Measurements from ENCODE around the gene LMF1. TPM values are rescaled to one million over a fixed set of nuclear protein-coding genes. Genes with fewer than 3 reads are reported as not detected.

LMF1 gene
- total RNA-seq, 2 donors from 2014 or later: 26.9 to 33.2 TPM

GRCh38 chr16:978403-978802 is 7.6 kb upstream of the LMF1 start:
- ATAC-seq (replicated peaks in 1 of 2) (no peak), DNase-seq (no peak)
- Mint-ChIP-seq H3K9me3 (no peaks in the 10 kb centered on the region), H3K36me3 (ENCODE audit: insufficient read depth in 2 of 2) (no peaks in the 10 kb centered on the region), H3K27me3 (ENCODE audit: low read depth) (no peaks in the 10 kb centered on the region), H3K4me1 (ENCODE audit: low read depth) (peaks cover 7% of the 10 kb centered on the region), H3K27ac (no peak overlapping the region), H3K4me3 (no peak overlapping the region)

GRCh38 chr16:977896-978295 is 7.1 kb upstream of the LMF1 start:
- Mint-ChIP-seq H3K27ac (no peak overlapping the region), H3K36me3 (ENCODE audit: insufficient read depth in 2 of 2) (no peaks in the 10 kb centered on the region), H3K4me3 (no peak overlapping the region), H3K27me3 (ENCODE audit: low read depth) (no peaks in the 10 kb centered on the region), H3K9me3 (no peaks in the 10 kb centered on the region), H3K4me1 (ENCODE audit: low read depth) (peaks cover 7% of the 10 kb centered on the region)
- DNase-seq: no peak
- no peak for ATAC-seq (replicated peaks in 1 of 2)

GRCh38 chr16:977081-977701 is 6.4 kb upstream of the LMF1 start:
- Mint-ChIP-seq H3K9me3 (no peaks in the 10 kb centered on the region), H3K4me3 (no peak overlapping the region), H3K36me3 (ENCODE audit: insufficient read depth in 2 of 2) (no peaks in the 10 kb centered on the region), H3K27me3 (ENCODE audit: low read depth) (no peaks in the 10 kb centered on the region), H3K4me1 (ENCODE audit: low read depth) (peaks cover 7% of the 10 kb centered on the region), H3K27ac (no peak overlapping the region)
- DNase-seq: no peak
- ATAC-seq (replicated peaks in 1 of 2): no peak

GRCh38 chr16:976389-976931 is 5.7 kb upstream of the LMF1 start:
- ATAC-seq (replicated peaks in 1 of 2) (peak; percentile 27 to 48), DNase-seq (peak; percentile 35 to 53)
- H3K27ac Mint-ChIP-seq: no peak overlapping the region
- H3K4me1 Mint-ChIP-seq (ENCODE audit: low read depth): peaks cover 7% of the 10 kb centered on the region
- no peaks in the 10 kb centered on the region for H3K9me3 Mint-ChIP-seq
- H3K4me3 Mint-ChIP-seq: no peak overlapping the region
- H3K36me3 Mint-ChIP-seq (ENCODE audit: insufficient read depth in 2 of 2): no peaks in the 10 kb centered on the region
- no peaks in the 10 kb centered on the region for H3K27me3 Mint-ChIP-seq (ENCODE audit: low read depth)

- Mint-ChIP-seq H3K4me1 (ENCODE audit: low read depth) (peaks cover 7% of the 10 kb centered on the region), H3K27ac (no peak overlapping the region), H3K4me3 (no peak overlapping the region), H3K36me3 (ENCODE audit: insufficient read depth in 2 of 2) (no peaks in the 10 kb centered on the region), H3K27me3 (ENCODE audit: low read depth) (no peaks in the 10 kb centered on the region), H3K9me3 (no peaks in the 10 kb centered on the region)
- no peak for DNase-seq
- ATAC-seq (replicated peaks in 1 of 2): no peak
These were observed 4.5 kb upstream of the LMF1 start for GRCh38 chr16:975291-975690.

- DNase-seq: no peak
- Mint-ChIP-seq H3K9me3 (no peaks in the 10 kb centered on the region), H3K27ac (no peak overlapping the region), H3K27me3 (ENCODE audit: low read depth) (no peaks in the 10 kb centered on the region), H3K4me1 (ENCODE audit: low read depth) (peaks cover 7% of the 10 kb centered on the region), H3K4me3 (no peak overlapping the region), H3K36me3 (ENCODE audit: insufficient read depth in 2 of 2) (no peaks in the 10 kb centered on the region)
- no peak for ATAC-seq (replicated peaks in 1 of 2)
These were observed 4.0 kb upstream of the LMF1 start for GRCh38 chr16:974611-975261.

- H3K27ac Mint-ChIP-seq: no peak overlapping the region
- no peak for DNase-seq
- no peak for ATAC-seq (replicated peaks in 1 of 2)
- peaks cover 7% of the 10 kb centered on the region for H3K4me1 Mint-ChIP-seq (ENCODE audit: low read depth)
- no peaks in the 10 kb centered on the region for H3K9me3 Mint-ChIP-seq
- H3K27me3 Mint-ChIP-seq (ENCODE audit: low read depth): no peaks in the 10 kb centered on the region
- no peaks in the 10 kb centered on the region for H3K36me3 Mint-ChIP-seq (ENCODE audit: insufficient read depth in 2 of 2)
- H3K4me3 Mint-ChIP-seq: no peak overlapping the region
These were observed 3.3 kb upstream of the LMF1 start for GRCh38 chr16:974001-974601.

- DNase-seq: no peak
- Mint-ChIP-seq H3K4me3 (no peak overlapping the region), H3K4me1 (ENCODE audit: low read depth) (peaks cover 13% of the 10 kb centered on the region), H3K36me3 (ENCODE audit: insufficient read depth in 2 of 2) (no peaks in the 10 kb centered on the region), H3K27me3 (ENCODE audit: low read depth) (no peaks in the 10 kb centered on the region), H3K27ac (no peak overlapping the region), H3K9me3 (no peaks in the 10 kb centered on the region)
- ATAC-seq (replicated peaks in 1 of 2): no peak
These were observed 2.6 kb upstream of the LMF1 start for GRCh38 chr16:973366-973765.

- ATAC-seq (replicated peaks in 1 of 2) (no peak), DNase-seq (no peak)
- peaks cover 0 to 1% of the 10 kb centered on the region in 2 donors for H3K36me3 Mint-ChIP-seq (ENCODE audit: insufficient read depth in 2 of 2)
- H3K9me3 Mint-ChIP-seq: no peaks in the 10 kb centered on the region
- no peak overlapping the region for H3K27ac Mint-ChIP-seq
- H3K4me3 Mint-ChIP-seq: peak overlapping the region in 1 of 2 donors; percentile 29
- H3K27me3 Mint-ChIP-seq (ENCODE audit: low read depth): no peaks in the 10 kb centered on the region
- peaks cover 17% of the 10 kb centered on the region for H3K4me1 Mint-ChIP-seq (ENCODE audit: low read depth)
These were observed 1.7 kb upstream of the LMF1 start for GRCh38 chr16:972316-973002.

GRCh38 chr16:971981-972315 is 1.2 kb upstream of the LMF1 start:
- DNase-seq (no peak), ATAC-seq (replicated peaks in 1 of 2) (no peak)
- Mint-ChIP-seq H3K27me3 (ENCODE audit: low read depth) (no peaks in the 10 kb centered on the region), H3K4me3 (peak overlapping the region in 1 of 2 donors; percentile 29), H3K9me3 (no peaks in the 10 kb centered on the region), H3K4me1 (ENCODE audit: low read depth) (peaks cover 17% of the 10 kb centered on the region), H3K36me3 (ENCODE audit: insufficient read depth in 2 of 2) (peaks cover 0 to 1% of the 10 kb centered on the region in 2 donors), H3K27ac (no peak overlapping the region)

- Mint-ChIP-seq H3K4me3 (peak overlapping the region; percentile 29 to 40), H3K9me3 (no peaks in the 10 kb centered on the region), H3K27me3 (ENCODE audit: low read depth) (no peaks in the 10 kb centered on the region), H3K27ac (no peak overlapping the region), H3K36me3 (ENCODE audit: insufficient read depth in 2 of 2) (peaks cover 0 to 1% of the 10 kb centered on the region in 2 donors), H3K4me1 (ENCODE audit: low read depth) (peaks cover 13% of the 10 kb centered on the region)
- ATAC-seq (replicated peaks in 1 of 2) (no peak), DNase-seq (no peak)
These were observed 760 bp upstream of the LMF1 start for GRCh38 chr16:971582-971905.

GRCh38 chr16:970386-970765 is 408 bp downstream of the LMF1 start:
- Mint-ChIP-seq H3K4me3 (peak overlapping the region; percentile 80 to 81), H3K27ac (no peak overlapping the region), H3K4me1 (ENCODE audit: low read depth) (peaks cover 18% of the 10 kb centered on the region), H3K27me3 (ENCODE audit: low read depth) (no peaks in the 10 kb centered on the region), H3K36me3 (ENCODE audit: insufficient read depth in 2 of 2) (peaks cover 6 to 7% of the 10 kb centered on the region in 2 donors), H3K9me3 (no peaks in the 10 kb centered on the region)
- ATAC-seq (replicated peaks in 1 of 2): peak; percentile 54 to 64
- no peak for DNase-seq
